Mucosa of rectum (tissue), 2 donors: ENCODE data around the gene FAM161B.

ENCODE experiments used
- H3K27ac ChIP-seq, 2 donors: one replicate each; pipeline ENCODE4 v1.7.0; 2013; ENCODE audit warnings: inconsistent platforms in 2 of 2, low read depth in 2 of 2, low read length in 2 of 2
- H3K27me3 ChIP-seq, 2 donors: one replicate each; pipeline ENCODE4 v1.7.0; 2013; ENCODE audit warnings: low read length in 2 of 2; ENCODE audit not compliant: control insufficient read depth in 2 of 2, insufficient read depth in 2 of 2
- H3K36me3 ChIP-seq, 2 donors: one replicate each; pipeline ENCODE4 v1.7.0; 2013; ENCODE audit warnings: low read length in 2 of 2; ENCODE audit not compliant: control insufficient read depth in 2 of 2, insufficient read depth in 2 of 2
- H3K4me1 ChIP-seq, 2 donors: one replicate each; pipeline ENCODE4 v1.7.0; 2013; ENCODE audit warnings: low read length in 2 of 2, mild to moderate bottlenecking in 1 of 2; ENCODE audit not compliant: control insufficient read depth in 2 of 2, insufficient read depth in 2 of 2
- H3K4me3 ChIP-seq, 2 donors: one replicate each; pipeline ENCODE4 v1.7.0; 2013; ENCODE audit warnings: low read length in 2 of 2
- H3K9ac ChIP-seq, 2 donors: one replicate each; pipeline ENCODE4 v1.7.0; 2013; ENCODE audit warnings: low read length in 2 of 2, low read depth in 1 of 2, mild to moderate bottlenecking in 1 of 2
- H3K9me3 ChIP-seq, 2 donors: one replicate each; pipeline ENCODE4 v1.7.0; 2013; ENCODE audit warnings: low read length in 2 of 2; ENCODE audit not compliant: control insufficient read depth in 2 of 2
- donor health status: healthy.
- donor health status: Normal muscosa, but diverticular disease.

FAM161B gene

GRCh38 chr14:73887318-73887616, 62.6 kb downstream of the FAM161B start:
- H3K36me3 ChIP-seq, result peaks cover 2 to 6% of the 10 kb centered on the region in 2 donors

GRCh38 chr14:73886449-73887317, 63.2 kb downstream of the FAM161B start, which contains the start of gene ZNF410:
ZNF410 (plus strand) TSS chr14:73886859; CDS start chr14:73892176, 5,317 bp downstream.
- peak within 1 kb of the TSS; percentile 78 to 97 for H3K9ac ChIP-seq
- peak within 1 kb of the TSS; percentile 68 to 96 for H3K4me3 ChIP-seq
- peaks cover 14 to 19% of the 10 kb centered on the region in 2 donors for H3K4me1 ChIP-seq
- no peaks in the 10 kb centered on the region for H3K27me3 ChIP-seq
- peak within 1 kb of the TSS; percentile 85 to 92 for H3K27ac ChIP-seq
- H3K9me3 ChIP-seq, result no peaks in the 10 kb centered on the region
- peaks cover 0 to 2% of the 10 kb centered on the region in 2 donors for H3K36me3 ChIP-seq

More at GRCh38 chr14:73887318-73887616, 62.6 kb downstream of the FAM161B start:
- Histone ChIP-seq H3K27me3 (no peaks in the 10 kb centered on the region), H3K4me3 (peak overlapping the region; percentile 68 to 96), H3K9me3 (no peaks in the 10 kb centered on the region), H3K4me1 (peaks cover 14 to 19% of the 10 kb centered on the region in 2 donors), H3K9ac (peak overlapping the region; percentile 78 to 97), H3K27ac (peak overlapping the region; percentile 85 to 92)

- Histone ChIP-seq H3K4me1 (peaks cover 14 to 19% of the 10 kb centered on the region in 2 donors), H3K27me3 (no peaks in the 10 kb centered on the region), H3K36me3 (no peaks in the 10 kb centered on the region), H3K9me3 (no peaks in the 10 kb centered on the region), H3K9ac (no peak overlapping the region), H3K4me3 (no peak overlapping the region), H3K27ac (no peak overlapping the region)
Measured at GRCh38 chr14:73884438-73885190, 65.3 kb downstream of the FAM161B start.
